Uterus (tissue), 4 donors: ENCODE measurements around the gene LRP1B. TPM values are rescaled to one million over a fixed set of nuclear protein-coding genes. Genes with fewer than 3 reads are reported as not detected.

Experiments
- DNase-seq, 2 donors: peaks; one replicate each; pipeline ENCODE4 v3.0.0-alpha.2; 2019 to 2020
- H3K27ac ChIP-seq, 2 donors: fragments of 200-600 bp; sonication (generic); 1 replicate in 1 of 2; 2 replicates in 1 of 2; pipeline ENCODE4 v1.5.1; 2016 to 2018
- H3K27me3 ChIP-seq, 2 donors: fragments of 200-600 bp; sonication (generic); one replicate each; pipeline ENCODE4 v1.5.1; 2018 to 2019; ENCODE audit warnings: control low read depth in 1 of 2
- H3K36me3 ChIP-seq, 2 donors: fragments of 200-600 bp; sonication (generic); one replicate each; pipeline ENCODE4 v1.5.1; 2019; ENCODE audit warnings: control low read depth in 1 of 2
- H3K4me1 ChIP-seq, 2 donors: fragments of 200-600 bp; sonication (generic); one replicate each; pipeline ENCODE4 v1.5.1; 2018 to 2019; ENCODE audit warnings: control low read depth in 1 of 2
- H3K4me3 ChIP-seq, 2 donors: fragments of 200-600 bp; sonication (generic); 1 replicate in 1 of 2; 2 replicates in 1 of 2; pipeline ENCODE4 v1.5.1; 2018 to 2019; ENCODE audit warnings: mild to moderate bottlenecking in 1 of 2
- H3K9me3 ChIP-seq, 2 donors: fragments of 200-600 bp; sonication (generic); one replicate each; pipeline ENCODE4 v1.5.1; 2019; ENCODE audit warnings: control low read depth in 1 of 2
- CTCF ChIP-seq, 4 experiments: fragments of 200-600 bp in 2 of 4; fragments of 450-650 bp in 2 of 4; sonication (generic) in 2 of 4; IDR thresholded peaks; one replicate each; pipeline ENCODE4 v1.5.1; 2016 to 2019; ENCODE audit warnings: antibody characterized with exemption in 4 of 4, mild to moderate bottlenecking in 2 of 4, moderate library complexity in 1 of 4
- POLR2A ChIP-seq, 2 donors: fragments of 450-650 bp; IDR thresholded peaks; one replicate each; pipeline ENCODE4 v1.6.1; 2016; ENCODE audit warnings: antibody characterized with exemption in 2 of 2, mild to moderate bottlenecking in 1 of 2, moderate library complexity in 1 of 2
- intact Hi-C: fragments of 100-400 bp; cut with DNase I; formaldehyde crosslinking; loops from one replicate; pipeline ENCODE4 v1.15.1; 2023; ENCODE audit warnings: low total_unique reads
- total RNA-seq, 4 donors: library from RNA; depleted of rRNA in 3 of 4; stranded (reverse); fragments of >200 nt in 3 of 4; gene quantifications; one replicate each; pipeline versions ENCODE4 v1.1.0 to v1.2.4, GENCODE V29; 2014 to 2023
- donor health status: DM: yes; HTN: yes; CAD: no.

Gene LRP1B
- total RNA-seq, 4 donors from 2014 or later, result 0.29 to 7.3 (median 0.79) TPM; not detected in 1

- intact Hi-C loops, result no loop called here
- no peak for TF ChIP-seq POLR2A (IDR thresholded peaks at IDR 0.05)
- H3K36me3 ChIP-seq, result no peaks in the 10 kb centered on the region
- H3K27ac ChIP-seq, result no peak overlapping the region
- no peaks in the 10 kb centered on the region for H3K4me1 ChIP-seq
- no peaks in the 10 kb centered on the region for H3K9me3 ChIP-seq
- no peak overlapping the region for H3K4me3 ChIP-seq
- no peak for DNase-seq
- H3K27me3 ChIP-seq, result no peaks in the 10 kb centered on the region
Observed at GRCh38 chr2:141878016-141878415, 252.8 kb downstream of the LRP1B start.

GRCh38 chr2:141871913-141872634 lies 258.7 kb downstream of the LRP1B start:
- TF ChIP-seq POLR2A (IDR thresholded peaks at IDR 0.05) (no peak), CTCF (IDR thresholded peaks at IDR 0.05) (no peak)
- DNase-seq, result no peak
- Histone ChIP-seq H3K27ac (no peak overlapping the region), H3K4me1 (no peaks in the 10 kb centered on the region), H3K9me3 (no peaks in the 10 kb centered on the region), H3K36me3 (no peaks in the 10 kb centered on the region), H3K27me3 (no peaks in the 10 kb centered on the region), H3K4me3 (no peak overlapping the region)
- intact Hi-C loops, result no loop called here

GRCh38 chr2:141869572-141869971 lies 261.2 kb downstream of the LRP1B start:
- Histone ChIP-seq H3K36me3 (no peaks in the 10 kb centered on the region), H3K4me3 (no peak overlapping the region), H3K4me1 (no peaks in the 10 kb centered on the region), H3K27me3 (no peaks in the 10 kb centered on the region), H3K27ac (no peak overlapping the region), H3K9me3 (no peaks in the 10 kb centered on the region)
- intact Hi-C loops, result no loop called here
- TF ChIP-seq CTCF (IDR thresholded peaks at IDR 0.05), result no peak
- DNase-seq, result no peak

GRCh38 chr2:141863964-141864363 lies 266.9 kb downstream of the LRP1B start:
- Histone ChIP-seq H3K4me1 (no peaks in the 10 kb centered on the region), H3K27ac (no peak overlapping the region), H3K27me3 (no peaks in the 10 kb centered on the region), H3K36me3 (no peaks in the 10 kb centered on the region), H3K9me3 (no peaks in the 10 kb centered on the region), H3K4me3 (no peak overlapping the region)
- intact Hi-C loops, result no loop called here
- TF ChIP-seq CTCF (IDR thresholded peaks at IDR 0.05) (no peak), POLR2A (IDR thresholded peaks at IDR 0.05) (no peak)
- no peak for DNase-seq

GRCh38 chr2:141856215-141856919 lies 274.4 kb downstream of the LRP1B start:
- DNase-seq, result no peak
- no peaks in the 10 kb centered on the region for H3K27me3 ChIP-seq
- H3K4me3 ChIP-seq, result no peak overlapping the region
- no peak overlapping the region for H3K27ac ChIP-seq
- no peaks in the 10 kb centered on the region for H3K9me3 ChIP-seq
- H3K4me1 ChIP-seq, result no peaks in the 10 kb centered on the region
- TF ChIP-seq CTCF (IDR thresholded peaks at IDR 0.05), result no peak
- TF ChIP-seq POLR2A (IDR thresholded peaks at IDR 0.05), result no peak
- H3K36me3 ChIP-seq, result no peaks in the 10 kb centered on the region
- intact Hi-C loops, result no loop called here
